Rectal smooth muscle tissue (tissue), 1 donor: ENCODE measurements around the gene DCTN3.

Experiments used
- H3K27ac ChIP-seq: one replicate; pipeline ENCODE4 v1.7.0; 2013; ENCODE audit warnings: low read depth, low read length, inconsistent platforms
- H3K27me3 ChIP-seq: one replicate; pipeline ENCODE4 v1.7.0; 2013; ENCODE audit warnings: low read length; ENCODE audit not compliant: control insufficient read depth, insufficient read depth
- H3K36me3 ChIP-seq: one replicate; pipeline ENCODE4 v1.7.0; 2013; ENCODE audit warnings: low read length; ENCODE audit not compliant: control insufficient read depth, insufficient read depth
- H3K4me1 ChIP-seq: one replicate; pipeline ENCODE4 v1.7.0; 2013; ENCODE audit warnings: low read length; ENCODE audit not compliant: control insufficient read depth, insufficient read depth
- H3K4me3 ChIP-seq: one replicate; pipeline ENCODE4 v1.7.0; 2013; ENCODE audit warnings: low read length
- H3K9ac ChIP-seq: one replicate; pipeline ENCODE4 v1.7.0; 2013; ENCODE audit warnings: low read length

The DCTN3 gene

DNA sequence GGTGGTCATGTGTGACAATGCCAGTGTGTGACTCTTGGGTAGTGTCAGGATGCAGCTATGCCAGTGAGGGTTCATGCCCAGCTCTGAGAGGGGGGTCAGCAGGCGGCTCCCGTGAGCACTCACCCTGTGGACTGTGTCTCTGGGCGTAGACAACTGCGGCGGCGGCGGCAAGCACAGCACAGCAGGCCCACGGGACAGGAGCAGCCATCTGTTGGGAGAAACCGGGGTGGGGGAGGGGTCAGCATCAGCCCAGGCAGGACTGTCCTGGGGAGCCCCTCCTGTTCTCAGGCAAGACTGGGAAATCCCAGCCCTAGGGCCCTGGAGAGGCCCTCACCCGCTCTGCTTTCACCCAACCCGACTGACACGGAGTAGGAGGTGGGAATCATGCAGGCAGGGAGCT lies 51.5 kb downstream of the DCTN3 start:
- Histone ChIP-seq H3K9ac (no peak overlapping the region), H3K4me3 (no peak overlapping the region), H3K27ac (no peak overlapping the region), H3K36me3 (no peaks in the 10 kb centered on the region), H3K4me1 (no peaks in the 10 kb centered on the region), H3K27me3 (peaks cover 4% of the 10 kb centered on the region)

DNA sequence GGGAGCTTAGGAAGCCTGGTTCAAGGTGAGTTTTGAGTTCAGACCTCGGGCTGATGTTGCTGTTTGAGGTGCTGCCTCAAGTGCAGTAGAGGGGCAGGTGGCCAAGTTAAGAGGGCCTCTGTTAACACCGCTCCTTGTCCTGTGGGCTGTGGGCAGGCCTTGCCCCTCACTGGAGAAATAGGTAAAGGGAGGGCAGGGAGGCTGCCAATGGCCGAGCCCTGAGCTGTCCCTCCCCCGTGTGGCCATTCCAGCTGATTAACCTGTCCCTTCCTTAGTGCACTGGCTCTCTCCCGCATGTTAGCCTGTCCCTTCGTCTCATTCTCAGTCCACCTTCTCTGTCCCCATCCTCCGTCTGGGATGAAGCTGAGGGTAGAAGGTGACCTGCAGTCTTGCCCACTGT lies 52.2 kb downstream of the DCTN3 start:
- Histone ChIP-seq H3K4me3 (no peak overlapping the region), H3K9ac (no peak overlapping the region), H3K36me3 (no peaks in the 10 kb centered on the region), H3K27me3 (peaks cover 6% of the 10 kb centered on the region), H3K4me1 (no peaks in the 10 kb centered on the region), H3K27ac (no peak overlapping the region)

DNA sequence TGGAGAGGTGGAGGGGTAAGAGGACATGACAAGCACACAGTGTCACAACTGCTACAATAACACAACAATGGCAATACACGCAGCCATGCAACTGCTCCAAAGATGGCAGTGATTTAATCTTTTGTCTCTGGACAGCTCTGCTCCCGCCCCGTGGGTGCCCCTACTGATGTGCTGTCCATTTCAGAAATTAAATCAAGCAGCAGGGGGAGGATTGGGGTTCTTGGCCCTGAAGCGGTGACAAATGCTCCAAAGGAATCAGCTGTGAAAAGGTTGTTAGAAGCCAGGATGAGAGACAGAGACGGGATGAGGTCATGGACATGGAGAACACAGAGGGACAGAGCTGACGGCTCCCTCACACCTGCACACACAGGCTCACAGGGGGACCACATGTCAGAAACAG lies 53.3 kb downstream of the DCTN3 start:
- no peak overlapping the region for H3K27ac ChIP-seq
- H3K9ac ChIP-seq, result no peak overlapping the region
- peaks cover 5% of the 10 kb centered on the region for H3K27me3 ChIP-seq
- no peaks in the 10 kb centered on the region for H3K4me1 ChIP-seq
- H3K36me3 ChIP-seq, result no peaks in the 10 kb centered on the region
- no peak overlapping the region for H3K4me3 ChIP-seq

DNA sequence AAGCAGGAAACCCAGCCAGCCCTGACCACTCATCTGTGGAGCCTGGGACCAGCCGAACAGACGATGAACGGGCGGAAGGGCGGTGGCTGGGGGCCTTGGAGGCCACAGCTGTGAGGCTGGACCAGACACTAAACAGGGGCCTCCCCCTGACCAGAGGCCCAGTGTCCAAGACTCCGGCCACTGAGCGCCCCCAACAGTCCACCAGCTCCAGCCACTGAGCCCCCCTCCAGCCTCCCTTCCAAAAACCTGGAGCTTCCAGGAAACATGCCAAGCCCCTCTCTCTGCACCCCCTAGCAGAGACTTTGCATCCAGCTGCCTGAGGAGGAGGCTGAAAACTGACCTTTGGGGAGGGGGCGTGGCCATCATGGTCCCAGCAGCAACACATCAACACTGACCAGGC lies 54.0 kb downstream of the DCTN3 start:
- Histone ChIP-seq H3K4me1 (no peaks in the 10 kb centered on the region), H3K9ac (no peak overlapping the region), H3K36me3 (no peaks in the 10 kb centered on the region), H3K27ac (no peak overlapping the region), H3K27me3 (peaks cover 5% of the 10 kb centered on the region), H3K4me3 (no peak overlapping the region)

DNA sequence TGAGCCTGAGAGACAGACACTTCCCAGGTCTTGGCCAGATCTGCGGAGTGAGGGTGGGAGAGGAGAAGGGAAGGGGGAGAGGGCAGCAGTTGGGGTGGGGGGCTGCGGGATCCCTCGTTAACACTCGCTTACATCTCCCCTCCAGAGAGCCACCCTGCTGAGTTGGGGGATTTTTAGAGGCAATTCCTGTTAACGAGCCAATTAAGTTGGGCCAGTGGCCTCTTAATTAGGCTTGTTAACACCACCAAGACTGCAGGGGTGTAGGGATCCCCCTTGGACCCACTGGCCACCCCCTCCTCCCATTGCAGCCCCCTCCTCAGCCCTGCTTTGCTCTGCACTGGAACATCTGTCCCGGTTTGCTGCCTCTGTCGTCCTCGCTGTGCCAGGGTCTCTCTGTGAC lies 54.4 kb downstream of the DCTN3 start:
- Histone ChIP-seq H3K9ac (no peak overlapping the region), H3K27me3 (peaks cover 5% of the 10 kb centered on the region), H3K36me3 (no peaks in the 10 kb centered on the region)

DNA sequence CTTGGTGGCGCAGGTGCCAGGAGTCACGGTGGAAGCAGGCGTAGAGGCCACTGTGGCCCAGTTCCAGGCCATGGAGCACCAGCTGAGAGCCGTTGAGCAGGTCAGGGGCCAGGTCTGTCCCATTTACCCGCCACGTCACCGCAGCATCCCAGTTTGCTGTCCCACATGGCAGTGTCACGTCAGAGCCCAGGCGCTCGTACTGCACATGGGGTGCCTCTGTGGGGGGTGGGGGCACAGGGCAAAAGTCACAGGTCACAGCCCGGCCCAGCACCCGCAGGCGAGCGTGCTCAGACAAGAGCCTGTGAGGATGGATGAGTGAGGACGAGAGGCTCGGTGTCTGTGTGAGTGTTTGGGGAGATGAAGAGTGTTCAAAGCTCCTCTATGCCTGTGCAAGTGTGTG lies 55.7 kb downstream of the DCTN3 start:
- no peak overlapping the region for H3K9ac ChIP-seq
- no peak overlapping the region for H3K4me3 ChIP-seq
- H3K27me3 ChIP-seq, result peaks cover 8% of the 10 kb centered on the region
- H3K36me3 ChIP-seq, result no peaks in the 10 kb centered on the region
- no peak overlapping the region for H3K27ac ChIP-seq
- H3K4me1 ChIP-seq, result no peaks in the 10 kb centered on the region

More for the DNA sequence above, 54.4 kb downstream of the DCTN3 start:
- no peaks in the 10 kb centered on the region for H3K4me1 ChIP-seq
- H3K4me3 ChIP-seq, result no peak overlapping the region
- no peak overlapping the region for H3K27ac ChIP-seq
